Bronchial epithelial cell (primary cell): Measurements from ENCODE around the gene GPHA2. TPM values are rescaled to one million over a fixed set of nuclear protein-coding genes. Genes with fewer than 3 reads are reported as not detected.

Experiments
- DNase-seq: peaks from one replicate; pipeline ENCODE4 v3.0.0-alpha.2; 2010; ENCODE audit warnings: low read depth
- FAIRE-seq: peaks from 2 replicates; lab custom pipeline; 2011; peaks lifted over from hg19 to GRCh38; lab: Jason Lieb, UNC
- H3K27me3 ChIP-seq: 2 replicates; pipeline ENCODE4 v1.5.1; 2011; ENCODE audit warnings: low read length; ENCODE audit not compliant: control insufficient read depth, insufficient read depth
- H3K36me3 ChIP-seq: 2 replicates; pipeline ENCODE4 v1.5.1; 2011; ENCODE audit warnings: low read length; ENCODE audit not compliant: control insufficient read depth, insufficient read depth
- H3K4me3 ChIP-seq: 2 replicates; pipeline ENCODE4 v1.5.1; 2011; ENCODE audit warnings: mild to moderate bottlenecking, low read depth, low read length, control low read depth
- total RNA-seq: library from RNA; depleted of rRNA; stranded (reverse); fragments of >200 nt; gene quantifications from 2 replicates; pipeline ENCODE4 v1.2.1, GENCODE V29; 2014
- TF ChIP-seq, protein P1 (sequence below): IDR thresholded peaks from 2 replicates; pipeline ENCODE4 v1.5.1; 2011; ENCODE audit warnings: mild to moderate bottlenecking, moderate library complexity, low read length, control low read depth, inconsistent platforms; ENCODE audit not compliant: insufficient read depth, severe bottlenecking

The GPHA2 gene
- total RNA-seq, 1 donor from 2014 or later = not detected

DNA sequence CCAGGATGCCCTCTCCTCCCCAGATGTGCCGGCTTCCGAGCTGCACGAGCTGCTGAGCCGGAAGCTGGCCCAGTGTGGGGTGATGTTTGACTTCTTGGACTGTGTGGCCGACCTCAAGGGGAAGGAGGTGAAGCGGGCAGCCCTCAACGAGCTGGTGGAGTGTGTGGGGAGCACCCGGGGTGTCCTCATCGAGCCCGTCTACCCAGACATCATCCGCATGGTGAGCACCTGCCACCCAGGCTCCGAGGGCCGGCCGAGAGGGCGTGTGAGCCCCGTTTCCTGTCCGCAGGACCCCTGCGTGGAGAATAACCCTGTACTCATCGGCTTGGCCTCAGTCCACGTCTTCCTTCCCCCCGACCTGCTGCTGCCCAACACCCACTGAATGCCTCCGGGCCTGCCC is 9.0 kb downstream of the GPHA2 start:
- FAIRE-seq (no peak), DNase-seq (no peak)
- TF ChIP-seq, protein P1, sequence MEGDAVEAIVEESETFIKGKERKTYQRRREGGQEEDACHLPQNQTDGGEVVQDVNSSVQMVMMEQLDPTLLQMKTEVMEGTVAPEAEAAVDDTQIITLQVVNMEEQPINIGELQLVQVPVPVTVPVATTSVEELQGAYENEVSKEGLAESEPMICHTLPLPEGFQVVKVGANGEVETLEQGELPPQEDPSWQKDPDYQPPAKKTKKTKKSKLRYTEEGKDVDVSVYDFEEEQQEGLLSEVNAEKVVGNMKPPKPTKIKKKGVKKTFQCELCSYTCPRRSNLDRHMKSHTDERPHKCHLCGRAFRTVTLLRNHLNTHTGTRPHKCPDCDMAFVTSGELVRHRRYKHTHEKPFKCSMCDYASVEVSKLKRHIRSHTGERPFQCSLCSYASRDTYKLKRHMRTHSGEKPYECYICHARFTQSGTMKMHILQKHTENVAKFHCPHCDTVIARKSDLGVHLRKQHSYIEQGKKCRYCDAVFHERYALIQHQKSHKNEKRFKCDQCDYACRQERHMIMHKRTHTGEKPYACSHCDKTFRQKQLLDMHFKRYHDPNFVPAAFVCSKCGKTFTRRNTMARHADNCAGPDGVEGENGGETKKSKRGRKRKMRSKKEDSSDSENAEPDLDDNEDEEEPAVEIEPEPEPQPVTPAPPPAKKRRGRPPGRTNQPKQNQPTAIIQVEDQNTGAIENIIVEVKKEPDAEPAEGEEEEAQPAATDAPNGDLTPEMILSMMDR = no peak
- Histone ChIP-seq H3K36me3 (peaks cover 21% of the 10 kb centered on the region), H3K4me3 (no peak overlapping the region), H3K27me3 (no peaks in the 10 kb centered on the region)

DNA sequence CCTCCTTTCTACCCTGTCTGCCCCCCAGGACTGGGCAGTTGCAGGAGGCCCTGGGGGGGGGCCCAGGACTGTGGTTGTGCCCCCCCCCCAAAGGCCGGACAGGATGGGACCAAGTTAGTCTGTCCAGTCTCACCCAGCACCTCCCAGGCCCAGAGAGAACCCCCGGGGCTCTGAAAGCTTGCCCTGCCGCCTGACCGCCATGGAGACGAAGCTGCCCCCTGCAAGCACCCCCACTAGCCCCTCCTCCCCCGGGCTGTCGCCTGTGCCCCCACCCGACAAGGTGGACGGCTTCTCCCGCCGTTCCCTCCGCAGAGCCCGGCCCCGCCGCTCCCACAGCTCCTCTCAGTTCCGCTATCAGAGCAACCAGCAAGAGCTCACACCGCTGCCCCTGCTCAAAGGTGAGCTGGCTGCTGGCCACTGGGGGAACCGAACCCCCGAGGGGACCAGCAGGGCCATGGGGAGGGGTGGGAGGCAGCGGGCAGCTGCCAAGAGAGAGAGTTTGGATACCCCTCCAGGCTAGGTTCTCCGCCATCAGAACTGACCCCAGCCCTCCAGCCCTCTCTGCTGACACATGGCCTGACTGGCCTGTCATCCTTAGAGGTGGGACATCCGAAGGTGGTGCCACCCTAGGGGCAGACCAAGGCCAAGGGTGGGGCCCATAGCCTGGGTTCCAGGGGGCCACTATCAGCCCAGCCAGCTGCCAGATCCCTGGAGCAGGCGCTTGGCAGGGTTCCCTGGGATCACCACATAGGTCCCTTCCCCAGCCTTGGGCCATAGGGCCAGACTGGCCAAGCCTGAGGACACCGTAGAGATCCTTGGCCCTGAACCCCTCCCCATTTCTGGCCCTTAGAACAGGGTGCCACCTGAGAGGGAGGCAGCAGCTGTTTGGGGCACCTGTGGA is 9.9 kb downstream of the GPHA2 start:
- FAIRE-seq (no peak), DNase-seq (no peak)
- Histone ChIP-seq H3K27me3 (no peaks in the 10 kb centered on the region), H3K4me3 (peak overlapping the region; percentile 83), H3K36me3 (peaks cover 17% of the 10 kb centered on the region)
- TF ChIP-seq, protein P1 = no peak

DNA sequence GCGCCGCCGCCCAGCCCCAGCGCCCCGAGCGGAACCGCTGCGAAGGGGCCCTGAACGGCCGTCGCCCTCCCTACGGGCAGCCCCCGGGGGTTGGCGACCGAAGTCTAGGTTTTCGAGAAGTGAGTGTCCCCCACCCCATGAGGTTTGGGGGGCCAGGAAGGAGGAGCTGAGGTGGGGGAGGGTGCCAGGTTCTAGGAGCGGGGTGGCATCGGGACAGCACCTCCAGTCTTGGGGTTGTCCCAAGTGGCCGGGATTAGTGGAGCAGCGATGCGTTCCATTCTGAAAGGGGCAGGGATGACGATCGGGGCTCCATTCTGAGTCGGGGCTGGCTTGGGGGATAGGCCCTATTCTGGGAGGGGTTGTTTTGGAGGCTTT is 10.8 kb downstream of the GPHA2 start:
- FAIRE-seq = no peak
- Histone ChIP-seq H3K27me3 (no peaks in the 10 kb centered on the region), H3K36me3 (peaks cover 11% of the 10 kb centered on the region), H3K4me3 (peak overlapping the region; percentile 83)
- TF ChIP-seq, protein P1 = no peak
- no peak for DNase-seq

DNA sequence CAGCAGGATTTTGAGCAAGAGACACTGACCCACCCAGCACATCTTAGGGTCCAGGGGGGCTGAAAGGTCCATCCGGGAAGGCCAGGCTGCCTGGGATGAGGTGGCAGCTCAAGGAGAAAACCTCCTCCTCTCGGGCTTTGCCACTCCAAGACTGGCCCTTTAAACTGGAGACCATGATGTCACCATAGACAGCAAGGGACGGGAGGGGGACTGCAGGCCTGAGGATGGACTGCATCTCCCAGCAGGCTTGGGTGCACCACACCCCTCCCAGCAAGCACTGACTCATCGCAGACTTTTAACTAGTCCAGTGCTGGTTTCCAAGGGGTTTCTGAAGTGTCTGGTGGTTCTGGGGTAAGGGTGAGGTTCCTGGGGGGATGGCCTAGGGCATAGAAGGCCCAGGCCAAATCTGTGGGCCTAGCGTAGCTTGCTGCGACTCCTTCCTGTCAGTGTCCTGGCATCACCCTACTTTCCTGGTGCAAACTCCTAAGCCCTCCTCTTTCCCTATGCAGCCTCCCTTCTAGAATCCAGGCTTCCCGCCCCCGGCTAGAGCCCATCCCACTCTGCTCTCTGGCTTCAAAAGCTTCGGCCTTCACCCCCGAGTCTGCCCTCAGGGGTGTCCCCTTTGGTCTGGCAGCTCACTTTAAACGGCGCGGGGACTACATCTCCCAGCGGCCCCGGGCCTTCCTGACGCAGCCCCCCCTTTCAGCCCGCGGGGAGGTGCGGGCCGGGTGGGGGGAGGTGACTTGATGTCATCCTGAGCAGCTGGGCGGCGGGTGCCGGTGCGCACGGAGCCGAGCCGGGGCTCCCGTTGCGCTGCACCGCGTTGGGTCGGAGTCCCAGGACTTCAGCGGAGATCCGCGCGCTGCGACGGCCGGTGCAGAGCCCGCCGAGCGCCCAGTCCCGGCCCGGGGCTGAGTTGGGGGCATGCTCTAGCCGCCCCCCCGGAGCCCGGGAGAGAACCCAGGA is 11.5 kb downstream of the GPHA2 start, which contains the start of gene PPP2R5B:
Gene PPP2R5B (plus strand): TSS at position 746 of the 966 bp plus-strand sequence. CDS start 1,046 bp downstream, outside the sequence.
- Histone ChIP-seq H3K36me3 (peaks cover 9% of the 10 kb centered on the region), H3K27me3 (no peaks in the 10 kb centered on the region), H3K4me3 (peak within 1 kb of the TSS; percentile 83)
- FAIRE-seq = peak; percentile 95
- TF ChIP-seq, protein P1 = no peak
- DNase-seq = peak; percentile 91

DNA sequence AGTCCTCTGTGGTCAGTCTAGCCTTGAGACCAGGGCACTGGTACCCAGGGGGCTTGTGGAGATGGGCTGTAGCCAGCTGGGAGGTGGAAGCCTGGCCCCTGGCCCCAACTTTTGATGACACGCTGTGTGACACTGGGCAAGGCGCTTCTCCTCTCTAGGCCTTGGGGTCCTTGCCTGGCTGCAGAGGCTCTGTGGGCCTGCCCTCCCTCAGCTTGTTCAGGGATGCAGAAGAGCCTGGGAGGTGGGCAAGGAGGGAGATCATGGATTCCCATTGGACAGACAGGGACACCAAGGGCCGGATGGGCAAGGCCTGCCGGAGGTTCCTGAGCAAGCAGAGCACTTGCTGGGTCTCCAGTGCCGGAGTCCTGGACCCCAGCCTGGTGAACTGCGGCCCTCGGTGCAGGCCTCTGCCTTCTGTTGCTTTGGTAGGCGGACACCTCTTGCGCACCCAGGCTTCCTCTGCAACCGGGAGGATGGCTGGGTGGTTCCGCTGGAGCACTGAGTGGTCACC is 12.5 kb downstream of the GPHA2 start:
- DNase-seq (no peak), FAIRE-seq (no peak)
- H3K4me3 ChIP-seq = no peak overlapping the region
- TF ChIP-seq, protein P1 = no peak
- peaks cover 8% of the 10 kb centered on the region for H3K36me3 ChIP-seq
- H3K27me3 ChIP-seq = no peaks in the 10 kb centered on the region
